Caco-2 (cell line): ENCODE measurements around the gene TTLL5. TPM values are rescaled to one million over a fixed set of nuclear protein-coding genes. Genes with fewer than 3 reads are reported as not detected.

Experiments
- BruUV-seq: library from RNA; stranded (reverse); fragments of 400-500 nt; replicated peaks from 2 replicates; lab custom pipeline; 2021; lab: Mats Ljungman, UMichigan
- CTCF ChIA-PET: fragments of 300-600 bp; sonication (Branson Sonifier 250); formaldehyde crosslinking; loops from one replicate; lab custom pipeline; 2022; ENCODE audit warnings: antibody characterized with exemption; lab: Charles Lee
- POLR2A ChIA-PET: fragments of 300-600 bp; sonication (Branson Sonifier 250); formaldehyde crosslinking; loops from one replicate; lab custom pipeline; 2022; ENCODE audit warnings: antibody characterized with exemption; lab: Charles Lee
- DNase-seq, 2 experiments: peaks; one replicate each; pipeline versions ENCODE4 v3.0.0 to v3.0.0-alpha.2; 2020 to 2022
- H3K27me3 ChIP-seq: replicated peaks from 2 replicates; pipeline ENCODE4 v1.6.0; 2011; ENCODE audit warnings: low read length; ENCODE audit not compliant: control insufficient read depth, insufficient read depth
- H3K36me3 ChIP-seq: 2 replicates; pipeline ENCODE4 v1.5.1; 2011; ENCODE audit warnings: low read length; ENCODE audit not compliant: control insufficient read depth, insufficient read depth
- H3K4me1 ChIP-seq: fragments of 250-450 bp; sonication (Bioruptor Pico); 2 replicates; pipeline ENCODE4 v1.5.1; 2020; ENCODE audit warnings: mild to moderate bottlenecking
- H3K4me3 ChIP-seq: 2 replicates; pipeline ENCODE4 v1.5.1; 2011; ENCODE audit warnings: low read depth, mild to moderate bottlenecking, control low read depth, low read length
- H3K9me3 ChIP-seq: fragments of 250-450 bp; sonication (Bioruptor Pico); 2 replicates; pipeline ENCODE4 v1.5.1; 2020; ENCODE audit warnings: mild to moderate bottlenecking, moderate library complexity
- H3K27ac Mint-ChIP-seq: one replicate; pipeline ENCODE4 v1.8.0; 2022; ENCODE audit warnings: mixed read lengths; ENCODE audit not compliant: unreplicated experiment
- H3K27me3 Mint-ChIP-seq: one replicate; pipeline ENCODE4 v1.8.0; 2022; ENCODE audit warnings: mixed read lengths; ENCODE audit not compliant: insufficient read depth, unreplicated experiment
- H3K36me3 Mint-ChIP-seq: one replicate; pipeline ENCODE4 v1.8.0; 2022; ENCODE audit warnings: mild to moderate bottlenecking, mixed read lengths; ENCODE audit not compliant: insufficient read depth, unreplicated experiment
- H3K4me1 Mint-ChIP-seq: one replicate; pipeline ENCODE4 v1.8.0; 2022; ENCODE audit warnings: low read depth, mixed read lengths; ENCODE audit not compliant: unreplicated experiment
- H3K4me3 Mint-ChIP-seq: one replicate; pipeline ENCODE4 v1.8.0; 2022; ENCODE audit warnings: mild to moderate bottlenecking, moderate library complexity, mixed read lengths; ENCODE audit not compliant: unreplicated experiment
- H3K9me3 Mint-ChIP-seq: one replicate; pipeline ENCODE4 v1.8.0; 2022; ENCODE audit warnings: mixed read lengths; ENCODE audit not compliant: unreplicated experiment
- CTCF ChIP-seq, 2 experiments: fragments of 200-600 bp in 1 of 2; IDR thresholded peaks; 1 replicate in 1 of 2; 2 replicates in 1 of 2; pipeline versions ENCODE4 v1.5.1 to v1.8.0; 2011 to 2022; ENCODE audit warnings: antibody characterized with exemption in 1 of 2, control low read depth in 1 of 2, inconsistent platforms in 1 of 2, low read depth in 1 of 2, low read length in 1 of 2, mild to moderate bottlenecking in 1 of 2, moderate library complexity in 1 of 2; ENCODE audit not compliant: insufficient read depth in 1 of 2, severe bottlenecking in 1 of 2, unreplicated experiment in 1 of 2
- intact Hi-C: fragments of 100-400 bp; cut with micrococcal nuclease; formaldehyde crosslinking; loops from one replicate; pipeline ENCODE4 v1.10.0; 2022; ENCODE audit not compliant: unreplicated experiment
- total RNA-seq: library from RNA; stranded (reverse); gene quantifications from 2 replicates; pipeline ENCODE4 v1.2.3, GENCODE V29; 2022

TTLL5 gene
- total RNA-seq, 1 experiment from 2014 or later: 38.2 TPM

DNA sequence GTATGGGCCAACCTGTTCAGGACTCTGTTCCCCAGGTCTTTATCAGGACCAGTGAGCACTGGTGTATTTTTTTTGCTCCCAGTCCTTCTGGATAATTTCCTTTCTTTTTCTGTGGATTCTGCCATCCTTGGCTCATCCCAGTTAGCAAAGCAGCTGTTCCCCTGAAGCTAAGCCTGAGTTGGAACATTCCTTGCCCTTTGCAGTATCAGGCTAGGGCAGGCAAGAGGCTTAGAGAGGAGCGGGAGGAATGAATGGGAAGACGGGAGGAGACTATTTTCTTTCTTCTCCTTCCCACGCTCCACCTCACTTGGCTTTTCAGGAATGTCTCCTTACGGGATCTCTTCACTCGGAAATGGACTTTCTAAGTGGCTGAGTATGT is 29.6 kb upstream of the TTLL5 start:
- no peak for DNase-seq
- Mint-ChIP-seq H3K4me3 (no peak overlapping the region), H3K27me3 (no peaks in the 10 kb centered on the region), H3K36me3 (peaks cover 5% of the 10 kb centered on the region), H3K4me1 (peaks cover 14% of the 10 kb centered on the region), H3K9me3 (no peaks in the 10 kb centered on the region), H3K27ac (no peak overlapping the region)
- intact Hi-C loops: no loop called here
- ChIA-PET CTCF (no interaction called here), POLR2A (no interaction called here)
- TF ChIP-seq CTCF (IDR thresholded peaks at IDR 0.05; ENCODE audit: insufficient read depth in 1 of 2, low read depth in 1 of 2, low read length in 1 of 2, severe bottlenecking in 1 of 2, unreplicated experiment in 1 of 2): no peak
- Histone ChIP-seq H3K4me3 (no peak overlapping the region), H3K36me3 (no peaks in the 10 kb centered on the region), H3K4me1 (peaks cover 23% of the 10 kb centered on the region), H3K27me3 (no peaks in the 10 kb centered on the region), H3K9me3 (no peaks in the 10 kb centered on the region)
- BruUV-seq: no TSS peak

GRCh38 chr14:75634848-75635247 is 26.2 kb upstream of the TTLL5 start:
- no peak for TF ChIP-seq CTCF (IDR thresholded peaks at IDR 0.05; ENCODE audit: insufficient read depth in 1 of 2, low read depth in 1 of 2, low read length in 1 of 2, severe bottlenecking in 1 of 2, unreplicated experiment in 1 of 2)
- no TSS peak for BruUV-seq
- ChIA-PET POLR2A (interaction anchor here (1.0 kb wide), 1 partner anchor 11 kb away, joined by 11 read pairs; no protein-coding TSS in a partner anchor), CTCF (interaction anchor here (0.6 kb wide), 1 partner anchor 57 kb away, joined by 3 read pairs; no protein-coding TSS in a partner anchor)
- H3K27me3 ChIP-seq: no peaks in the 10 kb centered on the region
- peaks cover 20% of the 10 kb centered on the region for H3K4me1 ChIP-seq
- intact Hi-C loops: loop anchor here (2.0 kb wide), 1 partner anchor 14 kb away; no protein-coding TSS in a partner anchor
- no peak overlapping the region for H3K4me3 ChIP-seq
- H3K9me3 ChIP-seq: no peaks in the 10 kb centered on the region
- Mint-ChIP-seq H3K4me1 (peaks cover 10% of the 10 kb centered on the region), H3K27ac (peak overlapping the region; percentile 45), H3K4me3 (peak overlapping the region; percentile 34), H3K27me3 (no peaks in the 10 kb centered on the region), H3K9me3 (no peaks in the 10 kb centered on the region), H3K36me3 (peaks cover 5% of the 10 kb centered on the region)
- peak; percentile 37 to 49 for DNase-seq
- H3K36me3 ChIP-seq: no peaks in the 10 kb centered on the region

DNA sequence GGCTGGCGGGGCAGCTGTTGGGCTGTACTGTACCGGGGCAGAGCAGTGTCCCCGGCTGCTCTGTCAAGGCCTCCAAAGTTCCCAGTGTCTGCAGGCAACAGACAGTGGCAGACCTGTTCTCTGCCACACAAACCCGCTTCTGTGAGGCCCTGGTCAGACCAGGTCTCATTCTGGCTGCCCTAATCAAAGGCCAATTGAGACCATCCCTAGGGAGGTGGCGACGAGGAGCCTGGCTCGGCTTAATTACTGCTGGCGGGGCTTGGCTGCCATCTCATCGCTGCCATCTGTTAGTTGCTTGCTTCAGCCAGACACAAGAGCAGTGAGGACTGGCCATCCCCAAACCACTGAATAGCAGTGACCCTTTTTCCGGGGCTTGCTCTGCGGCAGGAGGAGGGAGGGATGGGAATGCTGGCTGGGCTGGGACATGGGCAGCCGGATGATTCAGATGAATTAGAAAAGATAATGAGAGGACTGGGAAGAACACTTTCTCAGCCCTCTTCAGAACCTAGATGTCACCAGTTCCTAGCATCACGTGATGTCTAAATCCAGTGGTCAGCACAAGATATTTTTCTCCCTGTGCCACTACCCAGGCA is 24.9 kb upstream of the TTLL5 start:
- intact Hi-C loops: no loop called here
- TF ChIP-seq CTCF (IDR thresholded peaks at IDR 0.05; ENCODE audit: insufficient read depth in 1 of 2, low read depth in 1 of 2, low read length in 1 of 2, severe bottlenecking in 1 of 2, unreplicated experiment in 1 of 2): no peak
- Histone ChIP-seq H3K36me3 (no peaks in the 10 kb centered on the region), H3K4me1 (peaks cover 20% of the 10 kb centered on the region), H3K9me3 (no peaks in the 10 kb centered on the region), H3K4me3 (no peak overlapping the region), H3K27me3 (no peaks in the 10 kb centered on the region)
- Mint-ChIP-seq H3K4me1 (peaks cover 10% of the 10 kb centered on the region), H3K27ac (no peak overlapping the region), H3K27me3 (no peaks in the 10 kb centered on the region), H3K4me3 (no peak overlapping the region), H3K36me3 (peaks cover 11% of the 10 kb centered on the region), H3K9me3 (no peaks in the 10 kb centered on the region)
- ChIA-PET POLR2A (interaction anchor here (0.6 to 1.0 kb wide), 2 partner anchors 10 to 25 kb away, joined by 3 to 11 read pairs; partner anchors contain the start of genes ERG28 and TTLL5), CTCF (no interaction called here)
- BruUV-seq: no TSS peak
- DNase-seq: no peak
